Measurements from ENCODE around the gene C2CD4D. TPM values are rescaled to one million over a fixed set of nuclear protein-coding genes. Genes with fewer than 3 reads are reported as not detected.

The C2CD4D gene
- total RNA-seq, 1 experiment from 2014 or later: 0.17 TPM

DNA sequence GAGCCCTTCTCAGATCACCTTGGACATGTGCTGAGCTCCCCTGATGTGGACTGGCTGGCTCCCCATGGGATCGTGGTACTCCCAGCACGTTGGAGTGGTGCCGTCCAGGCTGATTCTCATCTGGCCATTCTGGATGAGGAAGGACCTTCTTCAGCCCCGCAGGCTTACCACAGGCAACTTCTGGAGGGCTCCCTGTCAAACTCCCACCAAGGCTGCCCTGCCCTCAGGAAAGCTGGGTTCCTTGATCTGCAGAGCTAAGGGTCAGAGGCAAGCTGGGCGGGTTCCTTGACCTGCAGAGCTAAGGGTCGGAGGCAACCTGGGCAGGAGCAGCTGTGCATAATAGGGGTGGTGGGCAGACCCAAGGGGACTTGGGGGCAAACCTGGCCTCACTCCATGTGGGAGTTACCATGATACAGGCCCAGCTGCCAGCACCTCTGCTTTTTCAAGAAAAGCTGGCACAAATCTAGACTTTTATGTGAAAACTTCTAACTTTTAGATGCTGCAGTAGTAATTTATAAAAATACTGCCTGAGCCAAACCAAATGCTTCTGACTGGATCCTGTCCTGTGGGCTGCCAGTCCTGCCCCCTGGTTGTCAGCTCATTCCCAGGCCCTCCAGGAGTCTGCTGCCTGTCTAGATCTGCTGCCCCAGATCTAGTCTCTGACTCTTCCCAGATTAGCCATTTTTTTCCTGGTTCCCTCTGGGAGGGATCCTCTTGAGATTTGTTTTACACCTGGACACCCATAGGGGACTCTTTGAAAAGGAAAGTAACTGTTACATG, 19.5 kb upstream of the C2CD4D start:
- no peak overlapping the region for H3K4me2 ChIP-seq (ENCODE audit: low read length)
- no peaks in the 10 kb centered on the region for H3K9me3 ChIP-seq (ENCODE audit: control insufficient read depth in 1 of 2, insufficient read depth in 1 of 2, low read depth in 1 of 2, low read length in 2 of 2)
- H3K4me1 ChIP-seq (ENCODE audit: control insufficient read depth in 1 of 2, insufficient read depth in 2 of 2, low read length in 2 of 2): no peaks in the 10 kb centered on the region
- ATAC-seq: no peak
- no peak for DNase-seq (ENCODE audit: low read depth, low spot score)
- no peak overlapping the region for H3K4me3 ChIP-seq (replicated peaks in 1 of 2; ENCODE audit: low read depth in 1 of 2, low read length in 2 of 2)
- CTCF ChIA-PET: no interaction called here
- no peaks in the 10 kb centered on the region for H3K27me3 ChIP-seq (ENCODE audit: insufficient read depth, low read length)
- POLR2A ChIA-PET: no interaction called here
- H4K20me1 ChIP-seq (ENCODE audit: insufficient read depth): no peaks in the 10 kb centered on the region
- H3K9ac ChIP-seq (ENCODE audit: low read length): no peak overlapping the region
- no peak overlapping the region for H2AFZ ChIP-seq (ENCODE audit: low read depth, low read length, poor library complexity, severe bottlenecking)
- intact Hi-C loops (cut with micrococcal nuclease): no loop called here
- TF ChIP-seq SIN3A (IDR thresholded peaks at IDR 0.05; ENCODE audit: low read depth) (no peak), EZH2 (IDR thresholded peaks at IDR 0.05) (no peak), FOSL1 (IDR thresholded peaks at IDR 0.05; ENCODE audit: low read depth) (no peak), ELF1 (IDR thresholded peaks at IDR 0.05; ENCODE audit: borderline replicate concordance, low read depth) (no peak), CBX3 (IDR thresholded peaks at IDR 0.05; ENCODE audit: low read depth) (no peak), TCF7L2 (IDR thresholded peaks at IDR 0.05; ENCODE audit: borderline replicate concordance, extremely low read depth, insufficient read depth, insufficient read length) (no peak), ZNF274 (IDR thresholded peaks at IDR 0.05; ENCODE audit: low read depth, low read length) (no peak)
- TF ChIP-seq, protein P1, sequence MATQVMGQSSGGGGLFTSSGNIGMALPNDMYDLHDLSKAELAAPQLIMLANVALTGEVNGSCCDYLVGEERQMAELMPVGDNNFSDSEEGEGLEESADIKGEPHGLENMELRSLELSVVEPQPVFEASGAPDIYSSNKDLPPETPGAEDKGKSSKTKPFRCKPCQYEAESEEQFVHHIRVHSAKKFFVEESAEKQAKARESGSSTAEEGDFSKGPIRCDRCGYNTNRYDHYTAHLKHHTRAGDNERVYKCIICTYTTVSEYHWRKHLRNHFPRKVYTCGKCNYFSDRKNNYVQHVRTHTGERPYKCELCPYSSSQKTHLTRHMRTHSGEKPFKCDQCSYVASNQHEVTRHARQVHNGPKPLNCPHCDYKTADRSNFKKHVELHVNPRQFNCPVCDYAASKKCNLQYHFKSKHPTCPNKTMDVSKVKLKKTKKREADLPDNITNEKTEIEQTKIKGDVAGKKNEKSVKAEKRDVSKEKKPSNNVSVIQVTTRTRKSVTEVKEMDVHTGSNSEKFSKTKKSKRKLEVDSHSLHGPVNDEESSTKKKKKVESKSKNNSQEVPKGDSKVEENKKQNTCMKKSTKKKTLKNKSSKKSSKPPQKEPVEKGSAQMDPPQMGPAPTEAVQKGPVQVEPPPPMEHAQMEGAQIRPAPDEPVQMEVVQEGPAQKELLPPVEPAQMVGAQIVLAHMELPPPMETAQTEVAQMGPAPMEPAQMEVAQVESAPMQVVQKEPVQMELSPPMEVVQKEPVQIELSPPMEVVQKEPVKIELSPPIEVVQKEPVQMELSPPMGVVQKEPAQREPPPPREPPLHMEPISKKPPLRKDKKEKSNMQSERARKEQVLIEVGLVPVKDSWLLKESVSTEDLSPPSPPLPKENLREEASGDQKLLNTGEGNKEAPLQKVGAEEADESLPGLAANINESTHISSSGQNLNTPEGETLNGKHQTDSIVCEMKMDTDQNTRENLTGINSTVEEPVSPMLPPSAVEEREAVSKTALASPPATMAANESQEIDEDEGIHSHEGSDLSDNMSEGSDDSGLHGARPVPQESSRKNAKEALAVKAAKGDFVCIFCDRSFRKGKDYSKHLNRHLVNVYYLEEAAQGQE (IDR thresholded peaks at IDR 0.05; ENCODE audit: low read depth): no peak
- H3K9me2 ChIP-seq (ENCODE audit: insufficient read depth): no peaks in the 10 kb centered on the region
- BruUV-seq (replicated peaks): no TSS peak
- no peaks in the 10 kb centered on the region for H3K79me2 ChIP-seq (ENCODE audit: insufficient read depth, low read length)
- RAD21 ChIA-PET (ENCODE audit: low non-redundant PET in 1 of 2, low total read pairs in 2 of 2, uncharacterized antibody in 2 of 2, unreplicated experiment in 2 of 2): no interaction called here
- H3K27ac ChIP-seq (ENCODE audit: low read depth, low read length): no peak overlapping the region
- H3K36me3 ChIP-seq (ENCODE audit: control insufficient read depth in 1 of 2, insufficient read depth in 2 of 2, low read length in 2 of 2): no peaks in the 10 kb centered on the region
